SK-N-SH treated with all-trans-retinoic acid at 6 μM for 48 hours (cell line): ENCODE results near the gene LRP5.

ENCODE experiments used
- ARNTL ChIP-seq: fragments of 450-650 bp; formaldehyde crosslinking; IDR thresholded peaks from 2 replicates; pipeline ENCODE4 v1.5.0; 2020; ENCODE audit warnings: low read depth, mild to moderate bottlenecking, moderate library complexity, borderline replicate concordance
- CSDC2 ChIP-seq: fragments of 250-450 bp; sonication (Bioruptor Pico); IDR thresholded peaks from 2 replicates; pipeline ENCODE4 v1.5.0; 2020; ENCODE audit warnings: mild to moderate bottlenecking, moderate library complexity
- ESRRG ChIP-seq: fragments of 250-450 bp; sonication (Bioruptor Pico); IDR thresholded peaks from 2 replicates; pipeline ENCODE4 v1.6.1; 2021; ENCODE audit warnings: mild to moderate bottlenecking
- TOX ChIP-seq: fragments of 250-450 bp; sonication (Bioruptor Pico); IDR thresholded peaks from 2 replicates; pipeline ENCODE4 v1.8.0; 2021; ENCODE audit warnings: mild to moderate bottlenecking, moderate library complexity, borderline replicate concordance
- ZC3H10 ChIP-seq: fragments of 250-450 bp; sonication (Bioruptor Pico); IDR thresholded peaks from 2 replicates; pipeline ENCODE4 v1.5.1; 2021; ENCODE audit warnings: mild to moderate bottlenecking, moderate library complexity
- ZFP3 ChIP-seq: fragments of 250-450 bp; sonication (Bioruptor Pico); IDR thresholded peaks from 2 replicates; pipeline ENCODE4 v1.5.0; 2020; ENCODE audit warnings: mild to moderate bottlenecking, moderate library complexity
- ZNF565 ChIP-seq: fragments of 450-650 bp; formaldehyde crosslinking; conservative IDR thresholded peaks from 2 replicates; pipeline ENCODE4 v1.5.0; 2020; ENCODE audit warnings: low read depth, mild to moderate bottlenecking, moderate library complexity
- ZNF70 ChIP-seq: fragments of 450-650 bp; formaldehyde crosslinking; IDR thresholded peaks from 2 replicates; pipeline ENCODE4 v1.5.0; 2020; ENCODE audit warnings: mild to moderate bottlenecking, moderate library complexity
- TF ChIP-seq, protein P1 (sequence below): fragments of 250-450 bp; sonication (Bioruptor Pico); IDR thresholded peaks from 2 replicates; pipeline ENCODE4 v1.8.0; 2020; ENCODE audit warnings: mild to moderate bottlenecking, moderate library complexity, borderline replicate concordance

DNA sequence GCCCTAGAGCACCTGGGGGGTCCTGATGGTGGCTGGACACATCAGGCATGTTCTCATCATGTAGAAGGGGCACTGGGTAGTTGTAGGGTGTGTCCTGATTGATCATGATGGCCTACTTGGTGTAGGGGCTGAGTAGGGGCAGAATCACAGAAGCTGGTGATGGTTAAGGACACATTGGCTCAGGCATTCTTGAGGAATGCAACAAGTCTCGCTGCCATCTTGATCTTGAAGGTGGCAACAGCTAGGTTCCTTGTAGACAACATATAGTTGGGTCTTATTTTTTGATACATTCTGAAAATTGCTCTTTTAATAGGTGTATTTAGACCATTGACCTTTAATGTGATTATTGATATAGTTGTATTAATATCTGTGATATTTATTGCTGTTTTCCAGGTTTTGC is 176.2 kb downstream of the LRP5 start:
- TF ChIP-seq, protein P1, sequence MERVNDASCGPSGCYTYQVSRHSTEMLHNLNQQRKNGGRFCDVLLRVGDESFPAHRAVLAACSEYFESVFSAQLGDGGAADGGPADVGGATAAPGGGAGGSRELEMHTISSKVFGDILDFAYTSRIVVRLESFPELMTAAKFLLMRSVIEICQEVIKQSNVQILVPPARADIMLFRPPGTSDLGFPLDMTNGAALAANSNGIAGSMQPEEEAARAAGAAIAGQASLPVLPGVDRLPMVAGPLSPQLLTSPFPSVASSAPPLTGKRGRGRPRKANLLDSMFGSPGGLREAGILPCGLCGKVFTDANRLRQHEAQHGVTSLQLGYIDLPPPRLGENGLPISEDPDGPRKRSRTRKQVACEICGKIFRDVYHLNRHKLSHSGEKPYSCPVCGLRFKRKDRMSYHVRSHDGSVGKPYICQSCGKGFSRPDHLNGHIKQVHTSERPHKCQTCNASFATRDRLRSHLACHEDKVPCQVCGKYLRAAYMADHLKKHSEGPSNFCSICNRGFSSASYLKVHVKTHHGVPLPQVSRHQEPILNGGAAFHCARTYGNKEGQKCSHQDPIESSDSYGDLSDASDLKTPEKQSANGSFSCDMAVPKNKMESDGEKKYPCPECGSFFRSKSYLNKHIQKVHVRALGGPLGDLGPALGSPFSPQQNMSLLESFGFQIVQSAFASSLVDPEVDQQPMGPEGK (CRISPR knock-in tag): no peak
- no peak for TF ChIP-seq ZC3H10
- TF ChIP-seq ZFP3: no peak
- no peak for TF ChIP-seq ARNTL (CRISPR knock-in tag)
- TF ChIP-seq ZNF70 (CRISPR knock-in tag): no peak
- no peak for TF ChIP-seq ESRRG (CRISPR knock-in tag)
- TF ChIP-seq CSDC2 (CRISPR knock-in tag): no peak
- no peak for TF ChIP-seq TOX (CRISPR knock-in tag)
- no peak for TF ChIP-seq ZNF565
